NOMO-1 treated with dmso at 0.1 percent for 144 hours (cell line): Measurements from ENCODE around the gene UMODL1.
"Not testable (repeated sequence)": the region's sequence is repeated elsewhere in the genome, so short reads cannot be mapped to it uniquely, and the experiment has no call there.

ENCODE experiments used
- DNase-seq: peaks from one replicate; lab custom pipeline; 2025; ENCODE audit not compliant: unreplicated experiment; lab: John Stamatoyannopoulos, UW

UMODL1 gene

GRCh38 chr21:42078247-42079007 is 7.3 kb downstream of the UMODL1 start:
- not testable (repeated sequence) for DNase-seq

- no peak for DNase-seq
These were observed 8.2 kb downstream of the UMODL1 start for GRCh38 chr21:42079008-42079938.

GRCh38 chr21:42079939-42080787 is 9.0 kb downstream of the UMODL1 start:
- no peak for DNase-seq

- peak; percentile 47 for DNase-seq
These were observed 9.6 kb downstream of the UMODL1 start for GRCh38 chr21:42080788-42081083.

GRCh38 chr21:42081138-42081537 is 10.0 kb downstream of the UMODL1 start:
- peak; percentile 22 for DNase-seq

GRCh38 chr21:42081931-42082381 is 10.8 kb downstream of the UMODL1 start:
- no peak for DNase-seq

- DNase-seq, result no peak
These were observed 11.6 kb downstream of the UMODL1 start for GRCh38 chr21:42082501-42083360.

- no peak for DNase-seq
These were observed 12.2 kb downstream of the UMODL1 start for GRCh38 chr21:42083361-42083690.

GRCh38 chr21:42084079-42084478 is 13.0 kb downstream of the UMODL1 start:
- DNase-seq, result no peak

GRCh38 chr21:42085246-42086077 is 14.3 kb downstream of the UMODL1 start:
- DNase-seq, result no peak

- DNase-seq, result no peak
These were observed 15.9 kb downstream of the UMODL1 start for GRCh38 chr21:42086969-42087368.

GRCh38 chr21:42088148-42088547 is 17.0 kb downstream of the UMODL1 start:
- no peak for DNase-seq

- DNase-seq, result no peak
These were observed 17.5 kb downstream of the UMODL1 start for GRCh38 chr21:42088658-42089057.

- DNase-seq, result no peak
These were observed 18.0 kb downstream of the UMODL1 start for GRCh38 chr21:42089093-42089631.

- DNase-seq, result no peak
These were observed 18.7 kb downstream of the UMODL1 start for GRCh38 chr21:42089665-42090310.

GRCh38 chr21:42091899-42092508 is 20.9 kb downstream of the UMODL1 start:
- DNase-seq, result no peak

GRCh38 chr21:42092771-42093170 is 21.7 kb downstream of the UMODL1 start:
- DNase-seq, result no peak

GRCh38 chr21:42093186-42093585 is 22.1 kb downstream of the UMODL1 start:
- DNase-seq, result no peak
